Neural cell (in vitro differentiated cells): ENCODE measurements around the gene KMT5C.

Experiments used
- CTCF ChIP-seq: fragments of 450-650 bp; IDR thresholded peaks from 2 replicates; pipeline ENCODE4 v1.5.1; 2014; ENCODE audit warnings: antibody characterized with exemption, mild to moderate bottlenecking, moderate library complexity; ENCODE audit not compliant: poor library complexity, severe bottlenecking
- EP300 ChIP-seq: fragments of 450-650 bp; conservative IDR thresholded peaks from 2 replicates; pipeline ENCODE4 v1.6.1; 2014; ENCODE audit warnings: antibody characterized with exemption, mild to moderate bottlenecking, moderate library complexity; ENCODE audit not compliant: poor library complexity, severe bottlenecking
- EZH2 ChIP-seq: fragments of 200-600, 300-800 bp; shearing (Covaris generic), sonication (generic); IDR thresholded peaks from 2 replicates; pipeline ENCODE4 v1.6.1; 2014; ENCODE audit warnings: antibody characterized with exemption, low read length, borderline replicate concordance, mild to moderate bottlenecking; ENCODE audit not compliant: insufficient read depth, poor library complexity, severe bottlenecking
- MXI1 ChIP-seq: fragments of 450-650 bp; conservative IDR thresholded peaks from 2 replicates; pipeline ENCODE4 v1.6.1; 2014; ENCODE audit warnings: antibody characterized with exemption, mild to moderate bottlenecking; ENCODE audit not compliant: poor library complexity, severe bottlenecking
- POLR2AphosphoS5 ChIP-seq: IDR thresholded peaks from 2 replicates; pipeline ENCODE4 v1.6.1; 2012
- RAD21 ChIP-seq: fragments of 450-650 bp; conservative IDR thresholded peaks from 2 replicates; pipeline ENCODE4 v1.6.1; 2014; ENCODE audit warnings: antibody characterized with exemption, mild to moderate bottlenecking, moderate library complexity
- REST ChIP-seq: IDR thresholded peaks from 2 replicates; pipeline ENCODE4 v1.6.1; 2012; ENCODE audit warnings: borderline replicate concordance
- SMC3 ChIP-seq: fragments of 450-650 bp; conservative IDR thresholded peaks from 2 replicates; pipeline ENCODE4 v1.6.1; 2014; ENCODE audit warnings: antibody characterized with exemption, mild to moderate bottlenecking, moderate library complexity; ENCODE audit not compliant: poor library complexity
- TAF1 ChIP-seq: IDR thresholded peaks from 2 replicates; pipeline ENCODE4 v1.6.1; 2012; ENCODE audit warnings: low read depth

GRCh38 chr19:55370305-55370988 lies 30.8 kb downstream of the KMT5C start, which contains the start of gene IL11:
- TF ChIP-seq CTCF (no peak), POLR2AphosphoS5 (no peak), RAD21 (no peak), EZH2 (no peak), MXI1 (no peak), EP300 (no peak), REST (no peak), TAF1 (no peak), SMC3 (no peak)
